Smooth muscle cell (in vitro differentiated cells): ENCODE data around the gene ELK4. TPM values are rescaled to one million over a fixed set of nuclear protein-coding genes. Genes with fewer than 3 reads are reported as not detected.

Source experiments
- DNase-seq: peaks from one replicate; lab custom pipeline; 2025; ENCODE audit not compliant: unreplicated experiment; lab: John Stamatoyannopoulos, UW
- H2AFZ ChIP-seq: fragments of 200-600 bp; sonication (generic); 2 replicates; pipeline ENCODE4 v1.6.0; 2016; ENCODE audit warnings: antibody characterized with exemption, low read depth, mild to moderate bottlenecking
- H3F3A ChIP-seq: fragments of 200-600 bp; sonication (generic); 2 replicates; pipeline ENCODE4 v1.6.0; 2017; ENCODE audit warnings: antibody characterized with exemption, low read depth
- H3K27ac ChIP-seq: fragments of 200-600 bp; sonication (generic); 2 replicates; pipeline ENCODE4 v1.5.1; 2016; ENCODE audit warnings: low read depth, mild to moderate bottlenecking
- H3K27me3 ChIP-seq: fragments of 200-600 bp; sonication (generic); 2 replicates; pipeline ENCODE4 v1.6.1; 2016; ENCODE audit warnings: low read depth, mild to moderate bottlenecking
- H3K36me3 ChIP-seq: fragments of 200-600 bp; sonication (generic); 2 replicates; pipeline ENCODE4 v1.5.1; 2016; ENCODE audit warnings: low read depth
- H3K4me1 ChIP-seq: fragments of 200-600 bp; sonication (generic); 2 replicates; pipeline ENCODE4 v1.5.1; 2016; ENCODE audit warnings: low read depth
- H3K4me2 ChIP-seq: fragments of 200-600 bp; sonication (generic); 2 replicates; pipeline ENCODE4 v1.6.0; 2016; ENCODE audit warnings: mild to moderate bottlenecking
- H3K4me3 ChIP-seq: fragments of 200-600 bp; sonication (generic); 2 replicates; pipeline ENCODE4 v1.5.1; 2016; ENCODE audit warnings: mild to moderate bottlenecking
- H3K79me2 ChIP-seq: fragments of 200-600 bp; sonication (generic); 2 replicates; pipeline ENCODE4 v1.6.0; 2016; ENCODE audit warnings: low read depth, mild to moderate bottlenecking
- H3K9ac ChIP-seq: fragments of 200-600 bp; sonication (generic); 2 replicates; pipeline ENCODE4 v1.6.0; 2016; ENCODE audit warnings: low read depth
- H3K9me3 ChIP-seq: fragments of 200-600 bp; sonication (generic); replicated peaks from 2 replicates; pipeline ENCODE4 v1.5.1; 2016; ENCODE audit warnings: low read depth
- H4K20me1 ChIP-seq: fragments of 200-600 bp; sonication (generic); 2 replicates; pipeline ENCODE4 v1.6.0; 2016; ENCODE audit warnings: low read depth
- WGBS: methylation state at CpG from one replicate; pipeline ENCODE4 v1.1.7; 2016; ENCODE audit warnings: low lambda C conversion rate; 5-methylcytosine and 5-hydroxymethylcytosine counted together
- polyA plus RNA-seq: library from polyadenylated mRNA; unstranded; fragments of >200 nt; fragmentation: Nextera tagmentation; extraction: Ambion mirVana; gene quantifications from 2 replicates; pipeline ENCODE4 v1.2.1, GENCODE V29; 2016
- total RNA-seq: library from RNA; depleted of rRNA; stranded (reverse); fragments of >200 nt; gene quantifications from 2 replicates; pipeline ENCODE4 v1.2.3, GENCODE V29; 2014
- TF ChIP-seq, protein P1 (sequence below): fragments of 200-600 bp; sonication (generic); IDR thresholded peaks from 2 replicates; pipeline ENCODE4 v1.5.1; 2017; ENCODE audit warnings: borderline replicate concordance, mild to moderate bottlenecking, antibody characterized with exemption; ENCODE audit not compliant: insufficient read depth, poor library complexity, severe bottlenecking

Gene ELK4
- total and polyA plus RNA-seq, 2 experiments from 2014 or later = 3.7 to 15.5 TPM

DNA sequence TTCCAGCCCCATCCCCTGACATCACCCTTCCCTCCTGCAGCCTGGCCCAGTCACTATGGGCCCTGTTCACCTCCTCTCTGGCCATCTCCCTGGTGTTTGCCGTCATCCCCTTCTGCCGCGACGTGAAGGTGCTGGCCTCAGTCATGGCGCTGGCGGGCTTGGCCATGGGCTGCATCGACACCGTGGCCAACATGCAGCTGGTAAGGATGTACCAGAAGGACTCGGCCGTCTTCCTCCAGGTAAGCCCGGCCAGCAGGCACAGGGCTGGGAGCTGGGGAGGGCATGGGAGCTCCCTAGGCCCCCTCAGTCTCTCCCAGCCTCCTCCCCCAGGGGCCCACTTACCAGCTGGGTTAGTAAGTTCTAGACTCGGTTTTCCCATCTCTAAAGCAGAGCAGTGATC, 52.1 kb downstream of the ELK4 start:
- Histone ChIP-seq H3K36me3 (no peaks in the 10 kb centered on the region), H3K9me3 (no peaks in the 10 kb centered on the region), H4K20me1 (no peaks in the 10 kb centered on the region), H3K27me3 (peaks cover 75% of the 10 kb centered on the region), H3K27ac (no peak overlapping the region), H3K4me3 (no peak overlapping the region), H2AFZ (no peak overlapping the region), H3K9ac (no peak overlapping the region), H3K79me2 (no peaks in the 10 kb centered on the region), H3K4me2 (no peak overlapping the region), H3K4me1 (no peaks in the 10 kb centered on the region), H3F3A (no peaks in the 10 kb centered on the region)
- no peak for DNase-seq
- TF ChIP-seq, protein P1, sequence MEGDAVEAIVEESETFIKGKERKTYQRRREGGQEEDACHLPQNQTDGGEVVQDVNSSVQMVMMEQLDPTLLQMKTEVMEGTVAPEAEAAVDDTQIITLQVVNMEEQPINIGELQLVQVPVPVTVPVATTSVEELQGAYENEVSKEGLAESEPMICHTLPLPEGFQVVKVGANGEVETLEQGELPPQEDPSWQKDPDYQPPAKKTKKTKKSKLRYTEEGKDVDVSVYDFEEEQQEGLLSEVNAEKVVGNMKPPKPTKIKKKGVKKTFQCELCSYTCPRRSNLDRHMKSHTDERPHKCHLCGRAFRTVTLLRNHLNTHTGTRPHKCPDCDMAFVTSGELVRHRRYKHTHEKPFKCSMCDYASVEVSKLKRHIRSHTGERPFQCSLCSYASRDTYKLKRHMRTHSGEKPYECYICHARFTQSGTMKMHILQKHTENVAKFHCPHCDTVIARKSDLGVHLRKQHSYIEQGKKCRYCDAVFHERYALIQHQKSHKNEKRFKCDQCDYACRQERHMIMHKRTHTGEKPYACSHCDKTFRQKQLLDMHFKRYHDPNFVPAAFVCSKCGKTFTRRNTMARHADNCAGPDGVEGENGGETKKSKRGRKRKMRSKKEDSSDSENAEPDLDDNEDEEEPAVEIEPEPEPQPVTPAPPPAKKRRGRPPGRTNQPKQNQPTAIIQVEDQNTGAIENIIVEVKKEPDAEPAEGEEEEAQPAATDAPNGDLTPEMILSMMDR = no peak
- 80% methylated on average over 12 of the region's 12 CpGs for WGBS

DNA sequence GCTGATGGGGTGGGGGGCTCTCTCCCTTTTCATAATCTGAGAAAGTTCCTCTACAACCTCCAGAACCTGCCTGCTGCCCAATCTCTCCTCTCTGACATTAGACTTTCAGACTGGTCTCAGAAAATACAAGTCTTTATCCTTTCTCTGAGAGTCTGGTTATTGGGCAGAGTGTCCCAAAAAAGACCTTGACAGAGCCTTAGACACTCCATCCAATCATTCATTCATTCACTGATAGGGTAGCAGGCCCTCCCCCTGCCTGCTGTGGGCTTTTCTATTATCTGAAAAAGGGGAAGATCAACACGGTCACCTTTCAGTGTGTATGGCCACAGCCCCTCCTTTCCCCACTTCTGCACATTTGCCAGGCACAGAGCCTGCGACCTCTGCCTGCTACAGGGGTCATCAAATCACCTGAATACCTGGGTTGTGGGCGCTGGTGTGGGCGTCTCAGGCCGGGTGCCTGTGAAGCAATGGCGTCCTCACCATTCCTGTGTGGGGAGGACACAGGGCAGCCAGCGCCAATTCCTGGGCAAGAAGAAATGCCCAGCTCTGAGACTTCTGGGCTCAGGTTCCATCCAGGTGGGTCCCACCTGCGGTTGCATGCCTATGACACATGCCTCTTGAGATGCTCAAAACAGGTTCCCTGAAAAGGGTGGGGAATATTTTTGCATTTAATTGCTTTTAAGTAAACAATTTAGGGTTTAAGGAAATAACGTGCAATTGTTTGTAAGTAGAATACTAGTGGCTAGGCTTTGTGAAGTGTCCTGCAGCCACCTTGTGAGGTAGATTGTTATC, 52.8 kb downstream of the ELK4 start:
- Histone ChIP-seq H3K4me2 (no peak overlapping the region), H3K36me3 (no peaks in the 10 kb centered on the region), H3K9ac (no peak overlapping the region), H3K4me1 (no peaks in the 10 kb centered on the region), H3K27me3 (peaks cover 82% of the 10 kb centered on the region), H2AFZ (no peak overlapping the region), H3K4me3 (no peak overlapping the region), H4K20me1 (no peaks in the 10 kb centered on the region), H3K27ac (no peak overlapping the region), H3K9me3 (no peaks in the 10 kb centered on the region), H3F3A (no peaks in the 10 kb centered on the region), H3K79me2 (no peaks in the 10 kb centered on the region)
- no peak for DNase-seq
- WGBS = 79% methylated on average over 9 of the region's 9 CpGs
- TF ChIP-seq, protein P1 = no peak

DNA sequence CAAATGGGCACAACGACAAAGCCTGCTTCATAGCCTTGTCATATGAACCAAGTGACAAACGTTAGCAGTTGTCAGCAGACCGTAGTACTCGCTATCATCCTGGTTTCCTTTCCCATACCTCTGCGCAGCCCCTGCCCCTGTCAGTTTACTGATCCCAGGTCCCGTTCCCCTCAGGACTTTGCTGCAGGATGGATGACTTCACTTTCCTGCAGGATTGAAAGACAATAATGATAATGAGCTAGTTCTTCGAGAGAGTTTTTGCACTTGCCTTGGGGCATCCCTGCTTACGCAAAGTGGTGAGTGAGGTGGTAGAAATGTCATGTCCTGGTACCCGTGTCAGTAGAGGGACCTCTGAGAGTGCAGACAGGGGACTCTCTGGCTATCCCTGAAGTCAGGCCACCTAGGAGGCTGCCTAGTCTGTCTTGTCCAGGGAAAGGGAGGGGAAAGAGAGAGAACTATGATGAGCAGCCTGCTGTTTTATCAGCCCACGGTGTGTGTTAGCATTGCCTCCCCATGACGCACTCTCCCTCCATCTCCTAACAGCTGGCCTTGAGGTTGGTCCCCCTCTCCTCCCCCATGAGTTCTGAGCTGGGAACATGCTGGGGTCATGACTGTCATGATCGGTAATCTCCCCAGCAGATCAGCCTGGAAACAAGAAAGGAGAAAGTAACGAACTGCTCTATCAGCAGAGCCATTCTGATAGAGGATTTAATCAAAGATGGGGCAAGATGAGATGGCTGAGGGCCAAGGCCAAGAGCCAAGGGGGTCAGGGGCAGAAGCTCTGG, 53.7 kb downstream of the ELK4 start:
- Histone ChIP-seq H3K9me3 (no peaks in the 10 kb centered on the region), H3K9ac (no peak overlapping the region), H4K20me1 (no peaks in the 10 kb centered on the region), H3K4me1 (no peaks in the 10 kb centered on the region), H3K4me2 (no peak overlapping the region), H3K4me3 (no peak overlapping the region), H3K36me3 (no peaks in the 10 kb centered on the region), H2AFZ (no peak overlapping the region), H3K27ac (no peak overlapping the region), H3K27me3 (peaks cover 85% of the 10 kb centered on the region), H3F3A (no peaks in the 10 kb centered on the region), H3K79me2 (no peaks in the 10 kb centered on the region)
- 50% methylated on average over 13 of the region's 13 CpGs for WGBS
- TF ChIP-seq, protein P1 = no peak
- no peak for DNase-seq
